Chondrocyte (in vitro differentiated cells): ENCODE results near the gene THRAP3. TPM values are rescaled to one million over a fixed set of nuclear protein-coding genes. Genes with fewer than 3 reads are reported as not detected.

Experiments
- DNase-seq: peaks from one replicate; pipeline ENCODE4 v3.0.0; 2021; ENCODE audit warnings: mixed read lengths, low spot score
- H3K27ac Mint-ChIP-seq: one replicate; pipeline ENCODE4 v1.8.0; 2021; ENCODE audit warnings: mild to moderate bottlenecking, moderate library complexity, mixed read lengths; ENCODE audit not compliant: unreplicated experiment
- H3K27me3 Mint-ChIP-seq: 2 replicates; pipeline ENCODE4 v1.8.0; 2021; ENCODE audit warnings: low read depth, mixed read lengths
- H3K36me3 Mint-ChIP-seq: 2 replicates; pipeline ENCODE4 v1.8.0; 2021; ENCODE audit warnings: low read depth, mixed read lengths
- H3K4me1 Mint-ChIP-seq: 2 replicates; pipeline ENCODE4 v1.8.0; 2021; ENCODE audit warnings: low read depth, mild to moderate bottlenecking, mixed read lengths
- H3K4me3 Mint-ChIP-seq: one replicate; pipeline ENCODE4 v1.8.0; 2021; ENCODE audit warnings: mild to moderate bottlenecking, moderate library complexity, mixed read lengths; ENCODE audit not compliant: unreplicated experiment
- H3K9me3 Mint-ChIP-seq: 2 replicates; pipeline ENCODE4 v1.8.0; 2021; ENCODE audit warnings: low read depth, mixed read lengths
- CTCF ChIP-seq: fragments of 200-600 bp; sonication (generic); IDR thresholded peaks from 2 replicates; pipeline ENCODE4 v1.5.0; 2021; ENCODE audit warnings: antibody characterized with exemption, mild to moderate bottlenecking, moderate library complexity
- total RNA-seq: library from RNA; stranded (reverse); gene quantifications from 3 replicates; pipeline ENCODE4 v1.2.1, GENCODE V29; 2021

Gene THRAP3
- total RNA-seq, 1 donor from 2014 or later: 106 TPM

DNA sequence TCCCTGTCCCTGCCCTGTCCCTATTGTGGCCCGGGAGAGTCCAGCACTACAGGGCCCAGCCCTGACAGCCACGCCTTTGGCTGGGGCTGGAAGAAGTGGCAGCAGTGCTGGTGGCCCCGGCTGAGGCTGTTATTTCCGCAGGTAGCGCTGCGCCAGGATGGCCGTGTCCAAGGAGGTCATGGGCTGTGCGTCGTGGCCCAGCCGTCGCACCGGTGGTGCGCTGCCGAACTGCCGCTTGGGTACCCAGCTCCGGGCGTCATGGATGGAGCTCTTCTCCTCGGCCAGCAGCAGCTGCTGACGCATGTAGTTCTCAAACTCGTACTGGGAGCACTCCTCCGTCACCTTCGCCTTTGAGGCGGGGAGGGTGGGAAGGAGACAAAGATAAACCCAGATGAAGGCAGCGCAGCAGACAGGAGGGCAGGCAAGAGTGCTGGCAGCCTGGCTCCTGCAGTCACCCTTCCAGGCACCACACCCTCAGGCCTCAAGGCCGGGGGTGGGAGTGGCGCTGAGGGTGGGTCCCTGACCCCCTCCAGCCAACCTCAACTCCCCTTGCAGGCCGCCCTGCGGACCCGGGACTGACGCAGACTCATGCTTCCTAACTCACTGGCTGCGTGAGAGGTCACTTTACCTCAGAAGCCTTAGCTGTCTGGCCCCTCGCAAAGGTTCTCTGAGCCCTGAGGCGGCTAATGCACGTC lies 117.5 kb downstream of the THRAP3 start:
- H3K27me3 Mint-ChIP-seq: no peaks in the 10 kb centered on the region
- H3K4me1 Mint-ChIP-seq: peaks cover 15% of the 10 kb centered on the region
- H3K9me3 Mint-ChIP-seq: no peaks in the 10 kb centered on the region

GRCh38 chr1:36342426-36343185 lies 118.4 kb downstream of the THRAP3 start:
- no peak overlapping the region for H3K4me3 Mint-ChIP-seq
- H3K4me1 Mint-ChIP-seq: peaks cover 15% of the 10 kb centered on the region
- no peak for DNase-seq
- peak overlapping the region; percentile 68 for H3K27ac Mint-ChIP-seq
- H3K27me3 Mint-ChIP-seq: no peaks in the 10 kb centered on the region
- H3K36me3 Mint-ChIP-seq: peaks cover 30% of the 10 kb centered on the region
- peak; percentile 80 for TF ChIP-seq CTCF
- H3K9me3 Mint-ChIP-seq: no peaks in the 10 kb centered on the region

More for the DNA sequence above, 117.5 kb downstream of the THRAP3 start:
- no peak overlapping the region for H3K4me3 Mint-ChIP-seq
- no peak for TF ChIP-seq CTCF
- no peak for DNase-seq
- H3K36me3 Mint-ChIP-seq: peaks cover 23% of the 10 kb centered on the region
- no peak overlapping the region for H3K27ac Mint-ChIP-seq

DNA sequence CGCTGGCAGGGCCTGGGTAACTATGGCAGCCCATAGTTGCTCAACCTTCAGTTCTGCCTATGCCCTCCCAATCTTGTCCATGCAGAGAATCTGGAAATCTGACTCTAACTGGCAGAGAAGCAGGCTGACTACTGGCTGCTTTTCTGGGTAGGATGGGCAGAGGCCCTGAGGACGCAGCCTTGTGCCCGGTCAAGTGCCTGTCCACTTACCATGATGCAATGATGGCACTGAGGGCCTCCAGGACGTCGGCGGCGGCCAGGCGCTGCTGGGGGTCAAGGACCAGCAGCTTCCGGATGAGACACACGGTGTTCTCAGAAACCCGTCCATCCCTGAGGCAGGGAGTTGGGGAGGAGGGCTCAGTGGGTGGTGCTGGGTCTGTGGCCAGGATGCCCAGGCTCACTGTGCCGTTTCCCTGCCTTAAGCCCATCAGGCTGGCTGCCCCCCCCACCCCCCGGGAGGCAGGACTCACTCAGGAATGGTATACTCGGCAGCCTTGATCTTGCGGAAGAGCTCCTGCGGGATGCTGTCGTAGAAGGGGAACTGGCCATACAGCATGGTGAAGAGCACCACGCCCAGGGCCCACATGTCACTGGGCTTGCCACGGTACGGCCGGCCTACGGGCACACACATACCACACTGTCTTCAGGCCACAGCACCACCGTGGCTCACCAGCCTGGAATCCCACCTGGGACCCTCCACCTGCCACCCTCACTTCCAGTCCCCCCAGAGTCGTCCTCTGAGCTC lies 119.6 kb downstream of the THRAP3 start:
- peaks cover 15% of the 10 kb centered on the region for H3K4me1 Mint-ChIP-seq
- H3K9me3 Mint-ChIP-seq: no peaks in the 10 kb centered on the region
- no peak overlapping the region for H3K4me3 Mint-ChIP-seq
- TF ChIP-seq CTCF: no peak
- DNase-seq: no peak
- H3K27me3 Mint-ChIP-seq: no peaks in the 10 kb centered on the region
- peak overlapping the region; percentile 59 for H3K27ac Mint-ChIP-seq
- H3K36me3 Mint-ChIP-seq: peaks cover 35% of the 10 kb centered on the region

DNA sequence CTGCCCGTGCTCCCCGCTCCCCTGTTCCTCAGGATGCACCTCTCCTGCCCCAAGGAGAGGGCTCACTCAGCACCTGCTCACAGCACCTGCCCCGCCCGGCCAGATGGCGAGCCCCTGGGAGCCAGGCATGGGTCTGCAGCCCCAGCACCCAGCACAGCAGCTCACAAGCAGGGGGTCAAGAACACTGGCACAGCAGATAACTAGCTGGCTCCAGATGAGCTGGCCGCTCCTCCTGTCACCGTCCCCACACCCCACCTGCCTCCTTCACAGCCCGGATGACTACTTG lies 120.1 kb downstream of the THRAP3 start:
- peaks cover 35% of the 10 kb centered on the region for H3K36me3 Mint-ChIP-seq
- no peak overlapping the region for H3K4me3 Mint-ChIP-seq
- peaks cover 19% of the 10 kb centered on the region for H3K4me1 Mint-ChIP-seq
- no peak overlapping the region for H3K27ac Mint-ChIP-seq
- DNase-seq: no peak
- no peak for TF ChIP-seq CTCF
- no peaks in the 10 kb centered on the region for H3K9me3 Mint-ChIP-seq
- H3K27me3 Mint-ChIP-seq: no peaks in the 10 kb centered on the region

GRCh38 chr1:36345353-36345752 lies 121.1 kb downstream of the THRAP3 start:
- Mint-ChIP-seq H3K36me3 (peaks cover 34% of the 10 kb centered on the region), H3K4me1 (peaks cover 29% of the 10 kb centered on the region), H3K9me3 (no peaks in the 10 kb centered on the region), H3K27me3 (no peaks in the 10 kb centered on the region), H3K4me3 (no peak overlapping the region), H3K27ac (no peak overlapping the region)
- no peak for DNase-seq
- no peak for TF ChIP-seq CTCF
